ENCODE measurements around the gene ADGRE1.

Gene ADGRE1

DNA sequence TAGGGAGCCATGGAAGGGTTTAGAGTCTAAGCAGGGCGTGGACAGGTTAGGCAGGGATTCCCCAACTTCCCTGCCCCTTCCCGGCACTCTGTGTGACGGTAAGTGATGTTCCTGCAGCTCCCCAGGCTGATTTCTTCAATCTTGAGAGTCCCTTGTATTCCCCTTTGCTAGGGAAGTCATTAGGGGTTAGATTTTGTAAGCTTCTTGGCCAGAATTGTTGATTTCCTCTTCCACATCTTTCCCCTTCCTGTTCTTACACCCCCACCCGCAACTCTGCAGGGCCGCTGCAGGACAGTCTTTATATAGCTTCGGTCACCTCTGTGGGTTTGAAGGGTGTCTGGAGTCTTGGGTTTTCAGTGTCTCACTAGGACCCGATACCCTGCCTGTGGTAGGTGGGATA, 10.6 kb upstream of the ADGRE1 start:
- DNase-seq: no peak

DNA sequence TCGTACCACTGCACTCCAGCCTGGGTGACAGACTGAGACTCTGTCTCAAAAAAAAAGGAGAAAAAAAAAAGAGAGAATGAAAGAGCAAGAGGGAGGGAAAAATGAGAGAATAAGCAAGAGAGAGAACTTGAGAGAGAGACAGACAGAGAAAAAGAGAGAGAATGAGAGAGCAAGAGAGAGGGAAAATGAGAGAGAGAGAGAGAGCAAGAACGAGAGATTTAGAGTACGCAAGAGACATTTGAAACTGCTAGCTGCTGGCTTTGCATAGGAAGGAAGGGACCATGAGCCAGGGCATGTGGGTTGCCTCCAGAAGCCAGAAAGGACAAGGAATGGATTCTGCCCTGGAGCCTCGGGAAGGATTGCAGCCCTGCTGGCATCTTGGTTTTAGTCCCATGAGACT, 9.6 kb upstream of the ADGRE1 start:
- no peak for DNase-seq

DNA sequence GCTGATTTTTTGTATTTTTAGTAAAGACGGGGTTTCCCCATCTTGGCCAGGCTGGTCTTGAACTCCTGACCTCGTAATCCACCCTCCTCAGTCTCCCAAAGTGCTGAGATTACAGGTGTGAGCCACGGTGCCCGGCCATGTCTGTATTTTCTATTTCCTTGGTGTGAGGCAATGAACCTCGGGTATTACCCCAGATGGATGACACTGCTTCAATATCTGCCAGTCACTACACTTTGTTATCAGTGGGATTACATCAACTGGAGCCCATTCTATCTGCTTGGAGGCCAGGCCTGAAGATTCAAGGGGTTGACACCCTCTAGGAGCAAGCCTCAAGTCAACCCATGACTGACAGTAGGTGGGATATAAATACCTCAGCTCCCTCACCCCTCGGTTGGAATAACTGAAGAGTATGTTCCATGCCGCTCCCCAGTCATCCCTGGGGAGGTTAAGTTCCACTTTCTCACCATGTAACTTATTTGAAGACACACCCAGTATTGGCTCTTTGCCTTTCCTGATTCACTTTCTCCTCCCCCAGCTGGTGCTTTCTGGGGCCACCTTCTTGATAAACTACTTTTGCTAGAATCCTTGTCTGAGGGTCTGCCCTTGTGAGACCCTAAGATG, 992 bp upstream of the ADGRE1 start:
- DNase-seq: no peak

DNA sequence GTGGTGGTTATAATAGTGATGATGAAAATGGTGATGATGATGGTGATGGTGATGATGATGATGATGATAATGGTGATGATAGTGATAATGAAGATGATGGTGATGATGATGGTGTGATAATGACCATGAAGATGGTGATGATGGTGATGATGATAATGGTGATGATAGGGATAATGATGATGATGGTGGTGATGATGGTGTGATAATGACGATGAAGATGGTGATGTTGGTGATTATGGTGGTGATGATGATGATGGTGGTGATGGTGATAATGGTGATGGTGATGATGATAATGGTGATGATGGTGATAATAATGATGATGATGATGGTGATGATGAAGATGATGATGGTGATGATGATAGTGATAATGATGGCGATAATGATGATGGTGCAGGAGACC, 1.6 kb downstream of the ADGRE1 start:
- DNase-seq: no peak

DNA sequence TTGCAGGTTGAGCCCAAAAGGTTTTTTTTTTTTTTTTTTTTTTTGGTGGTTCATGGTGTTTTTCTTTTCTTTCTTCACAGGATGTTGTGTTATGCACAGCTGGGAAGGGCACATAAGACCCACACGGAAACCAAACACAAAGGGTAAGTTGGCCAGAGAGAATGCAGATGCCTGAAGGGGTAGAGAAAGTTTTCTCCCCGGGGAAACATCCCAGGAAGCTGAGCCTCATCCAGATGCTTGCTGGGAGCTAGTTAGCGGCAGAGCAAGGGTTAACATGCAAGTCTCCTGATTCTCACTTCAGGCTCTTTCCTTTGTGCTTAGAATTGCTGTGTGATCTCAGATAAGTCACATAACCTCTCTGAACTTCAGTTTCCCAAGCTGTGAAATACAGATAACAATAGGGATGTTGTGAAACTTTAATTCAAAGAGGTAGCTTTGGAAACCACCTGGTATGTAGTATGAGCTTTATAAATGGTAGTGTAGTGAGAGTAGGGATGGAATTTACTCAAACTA, 3.1 kb downstream of the ADGRE1 start:
- DNase-seq: no peak

DNA sequence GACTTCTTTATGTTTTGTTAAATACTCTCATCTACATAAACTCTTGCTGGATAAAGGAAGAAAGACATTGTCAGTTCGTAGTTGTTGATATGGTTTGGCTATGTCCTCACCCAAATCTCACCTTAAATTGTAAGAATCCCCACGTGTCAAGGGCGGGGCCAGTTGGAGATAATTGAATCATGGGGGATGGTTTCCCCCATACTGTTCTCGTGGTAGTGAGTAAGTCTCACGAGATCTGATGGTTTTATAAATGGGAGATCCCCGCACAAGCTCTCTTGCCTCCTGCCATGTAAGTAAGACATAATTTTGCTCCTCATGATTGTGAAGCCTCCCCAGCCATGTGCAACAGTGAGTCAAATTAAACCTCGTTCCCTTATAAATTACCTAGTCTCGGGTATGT, 3.6 kb downstream of the ADGRE1 start:
- no peak for DNase-seq

DNA sequence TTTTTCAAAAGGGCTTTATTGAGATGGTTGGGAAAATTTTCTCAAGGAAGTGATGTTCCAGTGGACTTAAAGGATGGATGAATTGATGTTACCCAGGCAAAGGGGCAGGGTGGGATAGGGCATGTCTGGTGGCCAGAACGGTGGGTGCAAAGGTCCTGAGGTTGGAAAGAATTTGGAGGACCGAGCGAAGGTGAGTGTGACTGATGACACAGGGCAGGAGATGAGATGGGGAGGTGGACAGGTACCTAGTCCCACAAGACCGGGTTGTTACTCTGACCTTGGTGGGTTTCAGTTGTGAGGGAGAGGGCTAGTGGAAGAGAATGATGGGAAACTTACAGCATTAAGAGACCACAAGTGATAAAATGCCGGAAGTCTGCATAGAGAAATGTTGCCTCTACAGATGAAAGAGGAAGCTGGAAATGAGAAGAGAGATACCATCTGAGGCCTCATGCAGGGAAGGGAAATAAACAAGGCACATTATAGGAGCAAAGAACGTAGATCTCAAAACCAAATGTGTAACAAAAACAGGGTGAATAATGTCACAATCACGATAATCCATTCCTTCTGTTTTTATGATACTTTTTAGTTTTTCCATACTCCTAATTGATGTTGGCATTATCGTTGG, 4.5 kb downstream of the ADGRE1 start:
- DNase-seq: no peak

DNA sequence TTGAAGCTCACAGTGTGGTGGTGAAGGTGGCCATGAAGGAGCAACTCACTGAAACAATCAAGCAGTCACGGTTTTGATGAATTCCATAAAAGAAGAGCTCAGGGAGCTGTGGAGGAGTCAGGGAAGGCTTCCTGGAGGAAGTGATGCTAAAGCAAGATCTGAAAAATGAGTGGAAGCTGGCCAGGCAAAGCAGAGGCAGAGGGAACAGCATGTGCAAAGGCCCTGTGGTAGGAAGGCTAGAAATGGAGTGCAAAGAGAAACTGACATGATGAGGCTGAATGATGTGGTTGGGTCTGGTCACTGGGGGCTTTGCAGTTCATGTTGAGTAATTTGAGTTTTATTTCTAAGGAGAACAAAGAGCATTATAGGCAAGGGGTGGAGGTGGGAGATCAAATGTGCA, 6.9 kb downstream of the ADGRE1 start:
- DNase-seq: no peak

DNA sequence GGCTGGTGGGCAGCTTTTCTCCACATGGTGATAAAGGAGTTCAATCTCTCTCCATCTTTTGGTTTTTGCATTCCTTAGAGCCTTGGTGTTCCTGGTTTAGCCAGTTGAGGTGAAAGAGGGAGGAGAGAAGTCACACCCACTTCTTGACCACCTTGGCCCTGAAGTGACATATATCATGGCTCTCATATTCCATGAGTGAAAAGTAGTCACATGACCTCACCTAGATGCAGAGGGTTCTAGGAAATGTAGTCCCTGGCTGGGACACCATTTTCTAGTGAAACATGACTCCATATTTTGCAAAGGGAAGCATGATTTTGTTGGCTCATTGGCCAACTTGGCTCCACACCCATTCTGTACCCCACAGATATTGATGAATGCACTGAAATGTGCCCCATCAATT, 16.1 kb downstream of the ADGRE1 start:
- DNase-seq: no peak

DNA sequence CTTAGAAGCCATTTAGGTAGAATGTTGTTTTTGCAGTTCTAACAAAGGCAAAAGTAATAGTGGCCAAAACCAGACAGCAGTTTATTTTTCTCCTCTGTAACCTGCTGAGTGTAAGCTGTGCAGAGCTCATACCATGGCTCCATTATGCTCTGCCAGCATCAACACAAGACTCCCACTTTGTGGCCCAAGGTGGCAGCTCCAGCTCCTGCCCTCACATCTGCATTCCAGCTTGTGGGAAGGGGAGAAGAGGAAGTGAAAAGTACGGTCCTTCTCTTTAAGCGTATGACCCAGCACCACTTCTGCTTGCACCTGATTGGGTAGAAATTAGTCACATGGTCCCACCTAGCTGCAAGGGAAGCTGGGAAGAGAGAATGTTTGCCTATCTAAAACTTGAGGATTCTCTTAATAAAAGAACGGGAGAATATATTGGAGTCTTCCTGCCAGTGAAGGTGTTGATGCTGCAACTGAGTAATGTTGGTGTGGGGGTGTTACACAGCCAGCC, 19.2 kb downstream of the ADGRE1 start:
- DNase-seq: no peak

DNA sequence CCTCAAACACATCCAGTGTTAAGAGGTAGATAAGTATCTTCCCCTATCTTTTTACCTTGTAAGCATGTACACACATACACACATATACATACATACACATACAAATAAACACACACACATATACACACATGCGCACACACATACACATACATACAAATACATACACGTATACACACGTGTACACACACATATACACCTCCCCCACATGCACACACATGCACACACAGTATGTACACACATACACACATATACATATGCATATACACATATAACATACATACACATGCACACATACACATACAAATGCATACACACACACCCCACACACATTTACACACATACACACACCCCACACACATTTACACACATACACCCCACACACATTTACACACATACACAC, 24.1 kb downstream of the ADGRE1 start:
- DNase-seq: no peak

DNA sequence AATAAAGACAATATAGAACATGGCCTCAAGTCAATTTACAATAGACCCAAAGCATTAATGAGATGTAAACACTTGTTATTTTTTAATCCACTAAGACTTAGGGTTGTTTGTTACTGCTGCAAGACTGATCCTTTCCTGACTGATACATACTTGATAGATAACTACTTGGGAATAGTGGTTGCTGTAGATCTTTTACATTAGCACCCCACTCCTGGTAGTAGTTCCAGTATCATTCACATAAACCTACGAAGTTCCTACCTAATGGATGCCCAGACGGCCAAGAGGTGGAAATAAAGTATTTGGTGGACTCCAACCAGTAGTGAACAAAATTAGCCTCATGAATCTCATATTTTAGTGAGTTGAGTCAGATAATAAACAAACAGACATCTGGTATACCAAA, 26.9 kb downstream of the ADGRE1 start:
- DNase-seq: no peak

DNA sequence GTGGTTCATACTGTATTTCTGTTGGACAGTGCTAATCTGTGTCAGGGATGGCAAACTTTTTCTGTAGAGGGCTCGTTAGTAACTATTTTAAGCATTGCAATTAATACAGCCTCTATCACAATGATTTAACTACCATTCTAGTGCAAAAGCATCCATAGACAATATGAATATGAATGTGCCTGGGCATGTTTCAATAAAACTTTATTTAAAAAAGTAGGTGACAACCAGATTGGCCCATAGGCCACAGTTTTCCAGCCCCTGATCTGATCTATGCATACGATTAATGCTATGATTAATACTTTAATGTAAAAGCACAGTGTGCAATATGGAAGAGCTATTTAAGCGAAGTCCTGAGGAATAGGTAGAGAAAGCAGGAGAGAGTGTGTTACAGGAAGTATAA, 29.6 kb downstream of the ADGRE1 start:
- DNase-seq: no peak

DNA sequence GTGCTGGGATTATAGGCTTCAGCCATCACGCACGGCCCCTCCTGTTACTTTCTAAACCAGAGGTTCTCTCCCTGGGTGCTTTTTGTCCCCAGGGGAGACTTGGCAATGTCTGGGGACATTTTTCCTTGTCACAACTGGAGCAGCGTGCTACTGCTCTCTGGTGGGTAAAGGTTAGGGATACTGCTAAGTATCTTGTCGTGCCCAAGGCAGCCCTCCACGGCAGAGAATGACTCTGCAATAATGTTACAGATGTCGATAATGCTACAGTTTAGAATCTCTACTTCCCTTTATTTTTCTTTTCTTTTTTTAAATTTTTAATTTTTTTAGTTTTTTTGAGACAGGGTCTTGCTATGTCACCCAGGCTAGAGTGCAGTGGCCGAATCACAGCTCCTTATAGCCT, 38.0 kb downstream of the ADGRE1 start:
- DNase-seq: no peak

DNA sequence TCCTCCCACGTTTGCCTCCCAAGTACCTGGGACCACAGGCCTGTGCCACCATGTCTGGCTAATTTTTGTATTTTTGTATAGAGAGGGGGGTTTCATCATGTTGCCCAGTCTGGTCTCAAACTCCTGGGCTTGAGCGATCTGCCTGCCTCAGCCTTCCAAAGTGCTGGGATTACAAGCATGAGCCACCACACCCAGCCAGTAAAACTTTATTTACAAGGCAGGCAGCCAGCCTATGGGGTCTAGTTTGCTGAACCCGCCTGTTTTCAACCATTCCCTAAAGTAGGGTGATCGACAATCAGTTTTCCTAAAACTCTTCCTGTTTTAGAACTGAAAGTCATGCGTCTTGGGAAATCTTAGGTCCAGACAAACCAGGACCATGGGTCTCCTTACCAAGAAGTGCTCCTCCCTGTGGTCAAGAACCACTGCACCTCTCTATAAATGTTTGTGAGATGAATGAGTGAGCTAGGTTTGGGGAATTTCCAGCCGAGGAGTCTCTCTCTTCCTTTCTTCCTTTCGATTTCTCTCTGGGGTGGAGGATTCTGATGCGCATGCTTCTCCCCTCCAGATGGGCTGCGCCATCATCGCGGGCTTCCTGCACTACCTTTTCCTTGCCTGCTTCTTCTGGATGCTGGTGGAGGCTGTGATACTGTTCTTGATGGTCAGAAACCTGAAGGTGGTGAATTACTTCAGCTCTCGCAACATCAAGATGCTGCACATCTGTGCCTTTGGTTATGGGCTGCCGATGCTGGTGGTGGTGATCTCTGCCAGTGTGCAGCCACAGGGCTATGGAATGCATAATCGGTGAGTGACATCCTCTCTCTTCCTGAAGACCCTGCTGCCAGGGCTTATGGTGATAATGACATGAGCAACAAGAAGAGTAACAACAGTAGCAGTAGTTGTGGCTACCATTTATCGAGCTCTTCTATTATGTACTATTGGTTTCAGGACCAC, 38.7 kb downstream of the ADGRE1 start:
- no peak for DNase-seq

DNA sequence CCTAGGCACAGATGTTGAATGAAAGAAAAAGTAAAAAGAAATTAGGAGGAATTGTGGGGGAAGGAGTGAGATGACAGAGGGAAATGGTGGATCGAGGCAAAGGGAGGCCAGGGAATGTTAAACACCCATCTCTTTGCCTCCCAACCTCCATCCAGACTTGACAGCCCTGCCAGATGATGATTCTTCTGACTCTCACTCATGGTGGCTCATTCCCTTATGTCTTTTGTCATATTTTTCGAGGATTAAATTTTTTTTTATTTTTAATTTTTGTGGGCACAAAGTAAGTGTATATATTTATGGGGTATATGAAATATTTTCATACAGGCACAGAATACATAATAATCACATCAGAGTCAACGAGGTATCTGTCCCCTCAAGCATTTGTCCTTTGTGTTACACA, 42.8 kb downstream of the ADGRE1 start:
- DNase-seq: no peak

DNA sequence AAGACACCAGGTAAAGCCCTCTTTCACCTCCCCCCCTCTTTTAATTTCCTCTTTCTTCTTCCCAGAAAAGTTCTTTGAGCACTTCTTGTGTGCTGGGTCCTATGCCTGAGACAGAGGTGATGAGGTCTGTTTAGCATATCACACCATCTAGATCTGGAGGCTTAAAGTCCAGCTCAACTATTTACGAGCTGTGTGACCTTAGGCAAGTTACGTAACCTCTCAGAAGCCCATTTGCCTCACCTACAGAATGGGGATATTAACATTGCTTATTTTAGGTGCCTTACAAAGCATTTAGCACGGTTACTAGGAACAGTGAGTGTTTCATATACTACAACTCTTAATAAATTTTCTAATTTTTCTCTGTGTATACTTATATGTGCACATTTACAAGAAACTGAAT, 47.7 kb downstream of the ADGRE1 start:
- no peak for DNase-seq

DNA sequence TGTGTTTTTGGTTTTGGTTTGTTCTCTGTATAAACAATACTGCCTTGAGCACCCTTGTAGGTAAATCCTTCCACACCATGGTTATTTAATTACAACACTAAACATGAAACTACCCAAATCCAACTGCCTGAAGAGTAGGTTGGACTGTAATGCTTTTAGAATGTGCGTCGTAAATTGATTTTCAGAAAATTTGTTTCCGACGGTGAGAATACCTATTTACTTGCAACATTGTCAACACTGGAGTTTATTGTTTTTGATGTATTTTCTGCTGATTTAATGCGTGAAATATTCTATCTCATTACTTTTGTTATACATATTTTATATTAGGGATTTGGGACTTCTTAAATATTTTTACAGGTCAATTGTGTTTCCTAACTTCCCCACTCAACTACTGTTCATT, 48.2 kb downstream of the ADGRE1 start:
- no peak for DNase-seq

DNA sequence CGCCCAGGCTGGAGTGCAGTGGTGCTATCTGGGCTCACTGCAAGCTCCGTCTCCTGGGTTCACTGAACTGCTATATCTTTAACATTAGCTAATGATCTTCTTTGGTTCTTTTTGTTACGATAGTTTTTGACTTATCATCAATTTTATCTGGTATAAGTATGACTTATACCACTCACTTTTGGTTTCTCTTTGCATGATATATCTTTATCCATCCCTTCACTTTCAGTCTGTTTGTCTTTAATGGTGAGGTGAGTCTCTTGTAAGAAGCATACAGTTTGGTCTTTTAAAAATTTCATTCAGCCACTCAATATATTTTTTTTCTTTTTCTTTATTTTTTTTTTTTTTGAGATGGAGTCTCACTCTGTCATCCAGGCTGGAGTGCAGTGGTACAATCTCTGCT, 58.4 kb downstream of the ADGRE1 start:
- DNase-seq: no peak

DNA sequence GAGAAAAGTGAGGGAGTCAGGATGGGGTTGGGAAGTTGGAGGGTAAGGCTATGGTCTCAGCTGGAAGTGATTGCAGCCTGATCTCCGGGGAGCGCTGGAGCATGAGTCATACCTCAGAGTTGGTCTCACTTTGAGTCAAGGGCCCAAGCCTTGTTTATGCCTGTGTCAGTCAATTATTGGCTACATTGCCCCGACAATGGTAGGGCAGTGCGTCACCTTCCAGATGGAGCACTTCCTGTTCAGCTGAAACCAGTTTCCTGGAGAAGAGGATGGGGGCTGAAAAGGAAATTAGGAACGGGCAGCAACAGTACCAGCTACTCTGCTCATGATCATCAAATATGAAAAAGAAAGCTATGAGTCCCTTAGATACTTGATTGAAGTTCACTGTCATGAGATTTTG, 60.4 kb downstream of the ADGRE1 start:
- DNase-seq: no peak

DNA sequence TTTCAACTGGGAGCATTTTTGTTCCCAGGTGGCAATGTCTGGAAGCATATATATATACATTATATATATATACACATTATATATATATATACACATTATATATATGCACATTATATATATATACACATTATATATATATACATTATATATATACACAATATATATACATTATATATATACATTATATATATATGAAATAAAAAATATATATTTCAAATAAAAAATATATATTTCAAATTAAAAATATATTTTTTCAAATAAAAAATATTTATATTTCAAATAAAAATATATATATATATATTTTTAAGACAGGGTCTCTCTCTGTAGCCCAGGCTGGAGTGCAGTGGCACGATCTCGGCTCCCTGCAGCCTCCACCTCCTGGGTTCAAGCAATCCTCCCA, 61.5 kb downstream of the ADGRE1 start:
- DNase-seq: no peak

DNA sequence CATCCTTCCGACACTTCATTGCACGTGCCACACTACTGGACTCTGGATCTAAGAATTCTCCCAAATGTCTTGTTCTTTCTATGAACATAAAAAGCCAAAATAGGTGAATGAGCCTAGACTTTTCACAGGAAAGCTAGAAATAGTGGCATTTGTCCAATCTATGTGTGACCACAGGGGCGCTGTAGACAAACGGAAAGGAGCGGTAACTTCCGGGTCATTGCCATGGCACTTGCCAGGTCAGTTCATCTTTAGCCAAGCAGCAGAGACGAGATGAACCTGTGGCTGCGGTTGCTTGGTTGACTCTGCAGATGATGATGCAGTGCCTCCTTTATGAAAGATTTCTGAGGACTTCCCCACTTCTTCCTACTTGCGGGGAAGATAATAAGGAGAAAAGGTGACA, 65.6 kb downstream of the ADGRE1 start:
- no peak for DNase-seq

DNA sequence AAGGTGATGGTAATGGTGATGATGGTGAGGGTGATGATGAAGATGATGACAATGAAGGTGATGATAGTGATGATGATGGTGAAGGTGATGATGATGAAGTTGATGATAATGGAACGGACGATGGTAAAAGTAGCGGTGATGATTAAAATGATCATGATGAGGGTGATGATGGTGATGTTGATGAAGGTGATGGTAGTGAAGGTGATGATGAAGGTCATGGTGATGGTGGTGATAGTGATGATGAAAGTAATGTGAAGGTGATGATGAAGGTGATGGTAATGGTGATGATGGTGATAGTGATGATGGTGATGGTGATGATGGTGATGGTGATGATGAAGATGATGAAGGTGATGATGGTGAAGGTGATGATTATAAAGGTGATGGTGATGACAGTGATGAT, 67.7 kb downstream of the ADGRE1 start:
- DNase-seq: no peak

DNA sequence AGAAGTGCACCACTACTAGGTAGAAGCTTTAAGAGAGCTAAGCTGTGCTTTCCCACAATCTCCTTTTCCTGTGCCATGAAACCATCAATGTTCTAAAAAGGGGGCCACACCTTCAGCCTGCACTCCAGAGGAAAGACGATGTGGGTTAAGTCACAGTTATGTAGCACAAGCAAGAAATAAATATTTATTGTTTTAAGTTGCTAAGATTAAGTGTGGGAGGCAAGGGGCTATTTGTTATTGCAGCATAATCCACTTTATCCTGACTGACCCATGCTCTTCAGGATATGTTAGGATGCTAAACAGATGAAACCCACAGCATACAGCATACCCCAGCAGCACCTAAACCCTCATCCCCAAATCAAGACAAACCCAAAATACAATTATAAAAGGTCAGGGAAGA, 69.2 kb downstream of the ADGRE1 start:
- no peak for DNase-seq

Data from SHP77 (cell line).